HepG2 (cell line): ENCODE data around the gene SDK1. TPM values are rescaled to one million over a fixed set of nuclear protein-coding genes. Genes with fewer than 3 reads are reported as not detected.

Source experiments
- ATAC-seq: fragments of 200-7000 bp; cut with Tn5 transposase; 3 replicates; pipeline ENCODE4 v1.9.1; 2020; ENCODE audit warnings: mild to moderate bottlenecking, moderate library complexity
- BruUV-seq: library from RNA; stranded (reverse); fragments of 400-500 nt; replicated peaks from 2 replicates; lab custom pipeline; 2021; lab: Mats Ljungman, UMichigan
- CTCF ChIA-PET: fragments of 300-600 bp; formaldehyde crosslinking; extraction: SDS; loops from one replicate; lab custom pipeline; 2021; ENCODE audit warnings: low total read pairs, inconsistent platforms, low intra/inter-chr PET ratio; lab: Yijun Ruan, JAX
- POLR2A ChIA-PET: fragments of 350-600 bp; sonication (Branson Sonifier 250); formaldehyde crosslinking; loops from one replicate; lab custom pipeline; 2020; ENCODE audit warnings: antibody characterized with exemption, inconsistent platforms; lab: Yijun Ruan, JAX
- DNase-seq: peaks from one replicate; pipeline ENCODE4 v3.0.0-alpha.2; 2015; ENCODE audit warnings: low spot score
- FAIRE-seq: peaks from 3 replicates; lab custom pipeline; 2011; peaks lifted over from hg19 to GRCh38; lab: Jason Lieb, UNC
- H2AFZ ChIP-seq: one replicate; pipeline ENCODE4 v1.6.1; 2011; ENCODE audit warnings: low read length, inconsistent platforms
- H3K27ac ChIP-seq: fragments of 300-600 bp; 3 replicates; pipeline ENCODE4 v1.8.0; 2011; ENCODE audit warnings: mixed run types, mild to moderate bottlenecking, mixed read lengths, low read length, inconsistent platforms; ENCODE audit not compliant: insufficient read depth; ENCODE audit errors: extremely low read length
- H3K27me3 ChIP-seq, 2 experiments: fragments of 200-600 bp in 1 of 2; 2 replicates in 1 of 2; 3 replicates in 1 of 2; pipeline versions ENCODE4 v1.6.0 to v1.8.0; 2011; ENCODE audit warnings: low read length in 2 of 2, mild to moderate bottlenecking in 2 of 2, moderate library complexity in 2 of 2, inconsistent platforms in 1 of 2; ENCODE audit not compliant: insufficient read depth in 2 of 2, control insufficient read depth in 1 of 2
- H3K36me3 ChIP-seq, 2 experiments: fragments of 200-600 bp in 1 of 2; replicated peaks in 1 of 2; 2 replicates in 1 of 2; 3 replicates in 1 of 2; pipeline versions ENCODE4 v1.5.1 to v1.8.0; 2011; ENCODE audit warnings: low read length in 2 of 2, inconsistent platforms in 1 of 2; ENCODE audit not compliant: insufficient read depth in 2 of 2, control insufficient read depth in 1 of 2
- H3K4me1 ChIP-seq: 2 replicates; pipeline ENCODE4 v1.5.1; 2012; ENCODE audit warnings: low read length, inconsistent platforms; ENCODE audit not compliant: insufficient read depth
- H3K4me2 ChIP-seq: 2 replicates; pipeline ENCODE4 v1.6.0; 2011; ENCODE audit warnings: low read depth, low read length, inconsistent platforms
- H3K4me3 ChIP-seq, 3 experiments: fragments of 200-600 bp in 1 of 3; sonication (generic), shearing (Covaris generic) in 1 of 3; replicated peaks in 1 of 3; 2 replicates each; pipeline ENCODE4 v1.5.1; 2011 to 2016; ENCODE audit warnings: low read length in 3 of 3, inconsistent platforms in 2 of 3, low read depth in 2 of 3, mild to moderate bottlenecking in 2 of 3, control low read depth in 1 of 3, mixed read lengths in 1 of 3; ENCODE audit not compliant: insufficient read depth in 1 of 3
- H3K79me2 ChIP-seq: one replicate; pipeline ENCODE4 v1.6.1; 2011; ENCODE audit warnings: low read length, inconsistent platforms; ENCODE audit not compliant: insufficient read depth
- H3K9ac ChIP-seq: 2 replicates; pipeline ENCODE4 v1.6.0; 2011; ENCODE audit warnings: mild to moderate bottlenecking, low read depth, low read length, inconsistent platforms; ENCODE audit not compliant: insufficient read depth
- H3K9me3 ChIP-seq: 2 replicates; pipeline ENCODE4 v1.5.1; 2012; ENCODE audit warnings: mild to moderate bottlenecking, low read length
- H4K20me1 ChIP-seq: 2 replicates; pipeline ENCODE4 v1.6.0; 2011; ENCODE audit warnings: inconsistent platforms, mild to moderate bottlenecking, low read length, moderate library complexity; ENCODE audit not compliant: insufficient read depth
- ELF4 ChIP-seq: sonication (generic); formaldehyde crosslinking; IDR thresholded peaks from 2 replicates; pipeline ENCODE4 v1.5.0; 2020; ENCODE audit warnings: missing genetic modification reagents, mild to moderate bottlenecking, moderate library complexity, borderline replicate concordance
- FUBP1 ChIP-seq: sonication (generic); formaldehyde crosslinking; IDR thresholded peaks from 2 replicates; pipeline ENCODE4 v1.5.1; 2020; ENCODE audit warnings: missing genetic modification reagents, mild to moderate bottlenecking, borderline replicate concordance
- MEIS2 ChIP-seq: sonication (generic); formaldehyde crosslinking; IDR thresholded peaks from 2 replicates; pipeline ENCODE4 v1.9.0; 2021; ENCODE audit warnings: mild to moderate bottlenecking, missing genetic modification reagents
- PRDM4 ChIP-seq: sonication (generic); formaldehyde crosslinking; IDR thresholded peaks from 2 replicates; pipeline ENCODE4 v1.9.0; 2021; ENCODE audit warnings: missing genetic modification reagents, borderline replicate concordance
- REPIN1 ChIP-seq: sonication (generic); formaldehyde crosslinking; IDR thresholded peaks from 2 replicates; pipeline ENCODE4 v1.8.0; 2022; ENCODE audit warnings: missing genetic modification reagents, low read depth, mild to moderate bottlenecking, borderline replicate concordance
- TEAD3 ChIP-seq: optimal IDR thresholded peaks from 2 replicates; pipeline ENCODE3; 2016; ENCODE audit warnings: borderline replicate concordance
- ZFP1 ChIP-seq: IDR thresholded peaks from 2 replicates; pipeline ENCODE4 v1.6.1; 2016
- ZNF10 ChIP-seq: sonication (generic); formaldehyde crosslinking; IDR thresholded peaks from 2 replicates; pipeline ENCODE4 v1.4.0; 2020; ENCODE audit warnings: mild to moderate bottlenecking, low read depth, missing genetic modification reagents, borderline replicate concordance
- ZNF317 ChIP-seq: sonication (generic); formaldehyde crosslinking; IDR thresholded peaks from 2 replicates; pipeline ENCODE4 v1.5.0; 2020; ENCODE audit warnings: mild to moderate bottlenecking, missing genetic modification reagents
- ZNF367 ChIP-seq: sonication (generic); formaldehyde crosslinking; IDR thresholded peaks from 2 replicates; pipeline ENCODE4 v1.4.0; 2020; ENCODE audit warnings: missing genetic modification reagents, borderline replicate concordance
- ZNF451 ChIP-seq: sonication (generic); formaldehyde crosslinking; IDR thresholded peaks from 2 replicates; pipeline ENCODE4 v1.5.0; 2020; ENCODE audit warnings: mild to moderate bottlenecking, missing genetic modification reagents
- ZNF510 ChIP-seq: sonication (generic); formaldehyde crosslinking; IDR thresholded peaks from 2 replicates; pipeline ENCODE4 v1.4.0; 2020; ENCODE audit warnings: low read depth, mild to moderate bottlenecking, missing genetic modification reagents
- ZNF660 ChIP-seq: sonication (generic); formaldehyde crosslinking; IDR thresholded peaks from 2 replicates; pipeline ENCODE4 v1.5.1; 2020; ENCODE audit warnings: mild to moderate bottlenecking, low read depth, missing genetic modification reagents, borderline replicate concordance
- WGBS: methylation state at CpG from one replicate; pipeline ENCODE4 v1.1.6; 2017; ENCODE audit warnings: low lambda C conversion rate; 5-methylcytosine and 5-hydroxymethylcytosine counted together
- in situ Hi-C: cut with HindIII; loops from 2 replicates; pipeline ENCODE4 v1.10.0; 2017; ENCODE audit warnings: low pct_unique_long_range_greater_than_20kb; ENCODE audit not compliant: extremely low pct_ligation_motif_present
- intact Hi-C: fragments of 100-400 bp; cut with micrococcal nuclease; formaldehyde crosslinking; loops from one replicate; pipeline ENCODE4 v1.10.0; 2022; ENCODE audit not compliant: unreplicated experiment
- polyA plus RNA-seq, 8 experiments: library from polyadenylated mRNA; depleted of rRNA in 3 of 8; stranded (reverse) in 7 of 8; unstranded in 1 of 8; fragments of >200 nt; fragmentation: Illumina TruSeq in 4 of 8; extraction: Trizol in 4 of 8; gene quantifications; 2 replicates each; pipeline versions ENCODE4 v1.2.1 to v1.2.3, GENCODE V29; 2011 to 2016; ENCODE audit warnings: low read depth in 4 of 8, missing spikeins in 1 of 8, mixed read lengths in 1 of 8; ENCODE audit not compliant: insufficient read depth in 1 of 8
- total RNA-seq, 5 experiments: library from RNA; depleted of rRNA; stranded (reverse); fragments of >200 nt; fragmentation: Illumina TruSeq; extraction: Trizol; gene quantifications; 2 replicates each; pipeline ENCODE4 v1.2.3, GENCODE V29; 2016; ENCODE audit warnings: low read depth in 1 of 5

SDK1 gene
- total and polyA plus RNA-seq, 2 of the 13 experiments (the other 11 are each of a cell fraction or from before 2014, with no cell fraction given), result 0.35 to 2.4 TPM

GRCh38 chr7:3738964-3739363, 437.9 kb downstream of the SDK1 start:
- H3K4me2 ChIP-seq, result no peak overlapping the region
- ChIA-PET POLR2A (no interaction called here), CTCF (no interaction called here)
- no peak overlapping the region for H3K4me3 ChIP-seq
- in situ Hi-C loops, result no loop called here
- no peak overlapping the region for H3K9ac ChIP-seq
- FAIRE-seq, result no peak
- peaks cover 17% of the 10 kb centered on the region for H3K9me3 ChIP-seq
- H3K4me1 ChIP-seq, result peaks cover 10% of the 10 kb centered on the region
- BruUV-seq, result no TSS peak
- WGBS, result 38% methylated on average over 1 of the region's 1 CpG
- no peak for TF ChIP-seq ZNF10 (CRISPR knock-in tag)
- no peak for TF ChIP-seq ZNF660 (CRISPR knock-in tag)
- peak; percentile 99 for TF ChIP-seq ZNF317 (CRISPR knock-in tag)
- no peak for TF ChIP-seq TEAD3 (CRISPR knock-in tag)
- no peak for TF ChIP-seq ZNF510 (CRISPR knock-in tag)
- TF ChIP-seq, all 625 proteins: peak for 1
- Histone ChIP-seq H3K36me3 (no peaks in the 10 kb centered on the region), H3K27ac (no peak overlapping the region), H4K20me1 (no peaks in the 10 kb centered on the region), H2AFZ (no peak overlapping the region), H3K79me2 (no peaks in the 10 kb centered on the region), H3K27me3 (no peaks in the 10 kb centered on the region)
- DNase-seq (no peak), ATAC-seq (no peak)
- intact Hi-C loops, result no loop called here

- no peak overlapping the region for H3K9ac ChIP-seq
- H2AFZ ChIP-seq, result no peak overlapping the region
- no peak overlapping the region for H3K27ac ChIP-seq
- BruUV-seq, result no TSS peak
- no peaks in the 10 kb centered on the region for H3K27me3 ChIP-seq
- no peak overlapping the region for H3K4me2 ChIP-seq
- no peaks in the 10 kb centered on the region for H3K36me3 ChIP-seq
- H3K4me3 ChIP-seq, result no peak overlapping the region
- H3K9me3 ChIP-seq, result peaks cover 17% of the 10 kb centered on the region
- intact Hi-C loops (no loop called here), in situ Hi-C loops (no loop called here)
- CTCF ChIA-PET, result no interaction called here
- no peaks in the 10 kb centered on the region for H3K79me2 ChIP-seq
- FAIRE-seq (no peak), ATAC-seq (no peak), DNase-seq (no peak)
- POLR2A ChIA-PET, result no interaction called here
- peaks cover 10% of the 10 kb centered on the region for H3K4me1 ChIP-seq
- WGBS, result 95% methylated on average over 2 of the region's 2 CpGs
- H4K20me1 ChIP-seq, result no peaks in the 10 kb centered on the region
- TF ChIP-seq PRDM4 (CRISPR knock-in tag) (no peak), ELF4 (CRISPR knock-in tag) (no peak), ZFP1 (CRISPR knock-in tag) (no peak), FUBP1 (CRISPR knock-in tag) (no peak), ZNF367 (CRISPR knock-in tag) (no peak), ZNF451 (no peak), REPIN1 (CRISPR knock-in tag) (no peak), MEIS2 (CRISPR knock-in tag) (no peak)
These were observed 438.9 kb downstream of the SDK1 start for GRCh38 chr7:3739983-3740382.
